ENCODE results near the gene WT1. TPM values are rescaled to one million over a fixed set of nuclear protein-coding genes. Genes with fewer than 3 reads are reported as not detected.

WT1 gene
- total and polyA plus RNA-seq, 10 of the 15 experiments (the other 5 are each of a cell fraction or from before 2014, with no cell fraction given), result 0.07 to 0.37 (median 0.08) TPM; not detected in 7

- TF ChIP-seq E4F1 (IDR thresholded peaks at IDR 0.05; ENCODE audit: borderline replicate concordance, partially characterized antibody), result no peak
- TF ChIP-seq E2F8 (IDR thresholded peaks at IDR 0.05; ENCODE audit: low read depth, partially characterized antibody), result no peak
- no peak for TF ChIP-seq ZZZ3 (IDR thresholded peaks at IDR 0.05; ENCODE audit: control insufficient read depth, insufficient read length, low read depth)
- TF ChIP-seq SUZ12 (IDR thresholded peaks at IDR 0.05; ENCODE audit: unreplicated experiment), result no peak
- TF ChIP-seq ZBTB11 (CRISPR knock-in tag; IDR thresholded peaks at IDR 0.05), result no peak
- no peak for TF ChIP-seq STAT3 (IDR thresholded peaks at IDR 0.05; ENCODE audit: low read depth, low read length)
Measured at GRCh38 chr11:32434356-32435151, 785 bp downstream of the WT1 start (continued).

Data from GM12878 (cell line).